ENCODE results near the gene DNAH7. TPM values are rescaled to one million over a fixed set of nuclear protein-coding genes. Genes with fewer than 3 reads are reported as not detected.

The DNAH7 gene
- total RNA-seq, 2 donors from 2014 or later: 1.1 to 1.5 TPM

DNA sequence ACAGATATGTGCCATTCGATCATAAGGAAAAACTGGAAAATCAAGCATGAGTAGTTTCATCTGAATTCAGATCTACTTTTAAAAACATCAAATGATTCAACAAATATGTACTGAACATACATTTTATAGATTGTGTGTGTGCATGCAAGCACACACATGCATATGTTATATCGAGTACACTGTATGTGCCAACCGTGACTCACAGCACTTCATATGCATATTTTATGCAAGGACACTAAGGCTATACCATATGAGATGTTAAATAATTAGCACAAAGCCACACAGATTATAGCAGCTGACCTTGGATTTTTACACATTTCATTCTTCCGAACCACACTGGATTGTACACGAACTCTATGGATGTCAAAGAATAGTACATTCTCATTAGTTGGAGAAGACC, 161.2 kb downstream of the DNAH7 start:
- no peak for DNase-seq
- Mint-ChIP-seq H3K36me3 (ENCODE audit: low read depth) (no peaks in the 10 kb centered on the region), H3K4me1 (no peaks in the 10 kb centered on the region), H3K27me3 (ENCODE audit: insufficient read depth) (no peaks in the 10 kb centered on the region), H3K9me3 (no peaks in the 10 kb centered on the region), H3K4me3 (no peak overlapping the region), H3K27ac (no peak overlapping the region)
- no peaks in the 10 kb centered on the region for H3K36me3 ChIP-seq (ENCODE audit: control insufficient read depth, insufficient read depth, low read length)
- no peaks in the 10 kb centered on the region for H3K4me1 ChIP-seq (ENCODE audit: control insufficient read depth, insufficient read depth, low read length)
- no peak overlapping the region for H3K27ac ChIP-seq (ENCODE audit: low read depth, low read length)
- H3K27me3 ChIP-seq (ENCODE audit: control insufficient read depth, insufficient read depth, low read length, poor library complexity, severe bottlenecking): no peaks in the 10 kb centered on the region
- no peak overlapping the region for H3K4me3 ChIP-seq (ENCODE audit: low read length)
- H3K9me3 ChIP-seq (ENCODE audit: control insufficient read depth, low read length): no peaks in the 10 kb centered on the region
- no peak overlapping the region for H3K9ac ChIP-seq (ENCODE audit: extremely low read depth, low read length, poor library complexity, severe bottlenecking)
- WGBS, 2 experiments (ENCODE audit: insufficient coverage in 1 of 2, insufficient read length in 1 of 2): 92 to 93% methylated on average over 4 to 5 of the region's 5 CpGs
- no peak for TF ChIP-seq CTCF (conservative IDR thresholded peaks at IDR 0.05)

- no peaks in the 10 kb centered on the region for H3K4me1 ChIP-seq (ENCODE audit: control insufficient read depth, insufficient read depth, low read length)
- DNase-seq: no peak
- H3K36me3 ChIP-seq (ENCODE audit: control insufficient read depth, insufficient read depth, low read length): no peaks in the 10 kb centered on the region
- H3K27ac ChIP-seq (ENCODE audit: low read depth, low read length): no peak overlapping the region
- H3K9me3 ChIP-seq (ENCODE audit: control insufficient read depth, low read length): no peaks in the 10 kb centered on the region
- H3K9ac ChIP-seq (ENCODE audit: extremely low read depth, low read length, poor library complexity, severe bottlenecking): no peak overlapping the region
- Mint-ChIP-seq H3K36me3 (ENCODE audit: low read depth) (no peaks in the 10 kb centered on the region), H3K4me3 (no peak overlapping the region), H3K27ac (no peak overlapping the region), H3K4me1 (no peaks in the 10 kb centered on the region), H3K9me3 (no peaks in the 10 kb centered on the region), H3K27me3 (ENCODE audit: insufficient read depth) (no peaks in the 10 kb centered on the region)
- TF ChIP-seq CTCF (conservative IDR thresholded peaks at IDR 0.05): no peak
- H3K27me3 ChIP-seq (ENCODE audit: control insufficient read depth, insufficient read depth, low read length, poor library complexity, severe bottlenecking): no peaks in the 10 kb centered on the region
- H3K4me3 ChIP-seq (ENCODE audit: low read length): no peak overlapping the region
- WGBS, 2 experiments (ENCODE audit: insufficient coverage in 1 of 2, insufficient read length in 1 of 2): 94 to 100% methylated on average over 2 of the region's 2 CpGs
Observed at GRCh38 chr2:195903956-195904355, 164.7 kb downstream of the DNAH7 start.

GRCh38 chr2:195902857-195903256, 165.8 kb downstream of the DNAH7 start:
- no peaks in the 10 kb centered on the region for H3K36me3 Mint-ChIP-seq (ENCODE audit: low read depth)
- H3K27ac Mint-ChIP-seq: no peak overlapping the region
- no peaks in the 10 kb centered on the region for H3K4me1 ChIP-seq (ENCODE audit: control insufficient read depth, insufficient read depth, low read length)
- no peak overlapping the region for H3K27ac ChIP-seq (ENCODE audit: low read depth, low read length)
- no peaks in the 10 kb centered on the region for H3K27me3 Mint-ChIP-seq (ENCODE audit: insufficient read depth)
- no peaks in the 10 kb centered on the region for H3K9me3 ChIP-seq (ENCODE audit: control insufficient read depth, low read length)
- no peaks in the 10 kb centered on the region for H3K4me1 Mint-ChIP-seq
- H3K4me3 Mint-ChIP-seq: no peak overlapping the region
- H3K9me3 Mint-ChIP-seq: no peaks in the 10 kb centered on the region
- TF ChIP-seq CTCF (conservative IDR thresholded peaks at IDR 0.05): no peak
- no peak overlapping the region for H3K4me3 ChIP-seq (ENCODE audit: low read length)
- DNase-seq: no peak
- no peaks in the 10 kb centered on the region for H3K27me3 ChIP-seq (ENCODE audit: control insufficient read depth, insufficient read depth, low read length, poor library complexity, severe bottlenecking)
- no peak overlapping the region for H3K9ac ChIP-seq (ENCODE audit: extremely low read depth, low read length, poor library complexity, severe bottlenecking)
- WGBS, 2 experiments (ENCODE audit: insufficient coverage in 1 of 2, insufficient read length in 1 of 2): 64 to 76% methylated on average over 1 of the region's 1 CpG
- H3K36me3 ChIP-seq (ENCODE audit: control insufficient read depth, insufficient read depth, low read length): no peaks in the 10 kb centered on the region

Measured in endodermal cell (in vitro differentiated cells).